GM12891 (cell line): ENCODE data around the gene LRRC75A.
"Not testable (repeated sequence)": the region's sequence is repeated elsewhere in the genome, so short reads cannot be mapped to it uniquely, and the experiment has no call there.

Source experiments
- PAX5 ChIP-seq: IDR thresholded peaks from 2 replicates; pipeline ENCODE4 v1.6.1; 2011; ENCODE audit warnings: low read length, moderate library complexity, mild to moderate bottlenecking; ENCODE audit not compliant: insufficient read depth, severe bottlenecking
- POLR2A ChIP-seq: IDR thresholded peaks from 2 replicates; pipeline ENCODE4 v1.6.1; 2011; ENCODE audit warnings: low read depth, low read length, control low read depth
- POLR2AphosphoS5 ChIP-seq: IDR thresholded peaks from 2 replicates; pipeline ENCODE4 v1.6.1; 2011; ENCODE audit warnings: low read depth, low read length, control low read depth
- TAF1 ChIP-seq: IDR thresholded peaks from 2 replicates; pipeline ENCODE4 v1.6.1; 2011; ENCODE audit warnings: low read depth, low read length, control low read depth

DNA sequence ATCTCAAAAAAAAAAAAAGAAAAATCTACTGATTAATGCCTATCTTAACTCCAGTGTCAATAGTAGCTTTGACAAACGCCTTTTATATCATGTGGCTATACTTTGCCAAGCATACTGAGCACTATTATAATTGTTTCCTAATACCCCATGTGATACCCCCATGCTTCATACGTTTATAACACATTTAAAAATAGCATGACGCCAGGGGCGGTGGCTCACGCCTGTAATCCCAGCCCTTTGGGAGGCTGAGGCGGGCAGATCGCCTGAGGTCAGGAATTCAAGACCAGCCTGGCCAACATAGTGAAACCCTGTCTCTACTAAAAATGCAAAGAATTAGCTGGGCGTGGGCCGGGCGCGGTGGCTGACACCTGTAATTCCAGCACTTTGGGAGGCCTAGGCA, 99.5 kb downstream of the LRRC75A start:
- not testable (repeated sequence) for TF ChIP-seq POLR2A, POLR2AphosphoS5, TAF1, PAX5
